GM18861 (cell line): ENCODE results near the gene RAB29.
"Not testable (repeated sequence)": the region's sequence is repeated elsewhere in the genome, so short reads cannot be mapped to it uniquely, and the experiment has no call there.

Experiments
- ATAC-seq: cut with Tn5 transposase; IDR thresholded peaks from one replicate; pipeline ENCODE4 v1.9.1; 2021; ENCODE audit not compliant: unreplicated experiment

RAB29 gene

GRCh38 chr1:205775015-205775716 is at the start of gene RAB29:
TSS of gene RAB29 (minus strand) at chr1:205775482. CDS start at chr1:205774956, 526 bp downstream.
- peak; percentile 70 for ATAC-seq

GRCh38 chr1:205824180-205824579 is 48.9 kb upstream of the RAB29 start:
- ATAC-seq: no peak

- ATAC-seq: not testable (repeated sequence)
These were observed 48.0 kb upstream of the RAB29 start for GRCh38 chr1:205823260-205823659.

- no peak for ATAC-seq
These were observed 47.1 kb upstream of the RAB29 start for GRCh38 chr1:205822397-205822796.

- no peak for ATAC-seq
These were observed 42.7 kb upstream of the RAB29 start for GRCh38 chr1:205817988-205818387.

GRCh38 chr1:205817364-205817763 is 42.1 kb upstream of the RAB29 start:
- ATAC-seq: no peak

GRCh38 chr1:205813755-205814058 is 38.4 kb upstream of the RAB29 start:
- ATAC-seq: no peak

- peak; percentile 65 for ATAC-seq
These were observed 37.8 kb upstream of the RAB29 start, which contains the start of gene SLC41A1 for GRCh38 chr1:205812878-205813754. TSS of gene SLC41A1 (minus strand) at chr1:205813198. CDS start at chr1:205810441, 2,757 bp downstream.

GRCh38 chr1:205812271-205812877 is 37.1 kb upstream of the RAB29 start:
- no peak for ATAC-seq

GRCh38 chr1:205811660-205812059 is 36.4 kb upstream of the RAB29 start:
- ATAC-seq: no peak

GRCh38 chr1:205810448-205811157 is 35.3 kb upstream of the RAB29 start:
- no peak for ATAC-seq

- ATAC-seq: no peak
These were observed 34.7 kb upstream of the RAB29 start for GRCh38 chr1:205809942-205810345.

- no peak for ATAC-seq
These were observed 34.2 kb upstream of the RAB29 start for GRCh38 chr1:205809469-205809868.

GRCh38 chr1:205805082-205805711 is 29.9 kb upstream of the RAB29 start:
- ATAC-seq: no peak

- ATAC-seq: no peak
These were observed 29.3 kb upstream of the RAB29 start for GRCh38 chr1:205804605-205805004.

GRCh38 chr1:205803986-205804385 is 28.7 kb upstream of the RAB29 start:
- no peak for ATAC-seq

GRCh38 chr1:205802060-205802459 is 26.8 kb upstream of the RAB29 start:
- no peak for ATAC-seq

GRCh38 chr1:205800981-205801703 is 25.9 kb upstream of the RAB29 start:
- ATAC-seq: no peak

GRCh38 chr1:205800427-205800826 is 25.1 kb upstream of the RAB29 start:
- ATAC-seq: no peak

GRCh38 chr1:205798577-205798976 is 23.3 kb upstream of the RAB29 start:
- ATAC-seq: no peak
